ENCODE data around the gene LILRA2.
"Not testable (repeated sequence)": the region's sequence is repeated elsewhere in the genome, so short reads cannot be mapped to it uniquely, and the experiment has no call there.

Gene LILRA2
- total RNA-seq, result 0 to 0.24 (median 0.05) reads per million in 4 experiments

GRCh38 chr19:54573330-54573872 lies at the start of gene LILRA2:
TSS of gene LILRA2 (plus strand) at chr19:54573790. CDS start at chr19:54573879, 89 bp downstream.
- DNase-seq, result no peak

- no peak for DNase-seq
Measured at GRCh38 chr19:54525636-54526035, 48.0 kb upstream of the LILRA2 start.

- no peak for DNase-seq
Measured at GRCh38 chr19:54526972-54527371, 46.6 kb upstream of the LILRA2 start.

GRCh38 chr19:54530866-54531265 lies 42.7 kb upstream of the LILRA2 start:
- DNase-seq, result no peak

- DNase-seq, result no peak
Measured at GRCh38 chr19:54532528-54532927, 41.1 kb upstream of the LILRA2 start.

GRCh38 chr19:54533476-54533875 lies 40.1 kb upstream of the LILRA2 start:
- no peak for DNase-seq

- no peak for DNase-seq
Measured at GRCh38 chr19:54534156-54534555, 39.4 kb upstream of the LILRA2 start.

GRCh38 chr19:54535601-54536000 lies 38.0 kb upstream of the LILRA2 start:
- no peak for DNase-seq

- DNase-seq, result no peak
Measured at GRCh38 chr19:54536956-54537355, 36.6 kb upstream of the LILRA2 start.

GRCh38 chr19:54541712-54542111 lies 31.9 kb upstream of the LILRA2 start:
- DNase-seq, result no peak

- DNase-seq, result no peak
Measured at GRCh38 chr19:54548806-54549205, 24.8 kb upstream of the LILRA2 start.

- no peak for DNase-seq
Measured at GRCh38 chr19:54549224-54549623, 24.4 kb upstream of the LILRA2 start.

GRCh38 chr19:54551293-54551692 lies 22.3 kb upstream of the LILRA2 start:
- DNase-seq, result no peak

- no peak for DNase-seq
Measured at GRCh38 chr19:54551950-54552912, 21.4 kb upstream of the LILRA2 start.

- no peak for DNase-seq
Measured at GRCh38 chr19:54552913-54553310, 20.7 kb upstream of the LILRA2 start.

- DNase-seq, result no peak
Measured at GRCh38 chr19:54554006-54554405, 19.6 kb upstream of the LILRA2 start.

GRCh38 chr19:54554896-54555295 lies 18.7 kb upstream of the LILRA2 start:
- no peak for DNase-seq

- DNase-seq, result no peak
Measured at GRCh38 chr19:54556194-54556593, 17.4 kb upstream of the LILRA2 start.

GRCh38 chr19:54558339-54558738 lies 15.3 kb upstream of the LILRA2 start:
- DNase-seq, result no peak

- no peak for DNase-seq
Measured at GRCh38 chr19:54560881-54561385, 12.7 kb upstream of the LILRA2 start.

GRCh38 chr19:54561840-54562239 lies 11.8 kb upstream of the LILRA2 start:
- DNase-seq, result no peak

GRCh38 chr19:54563206-54563605 lies 10.4 kb upstream of the LILRA2 start:
- not testable (repeated sequence) for DNase-seq

- no peak for DNase-seq
Measured at GRCh38 chr19:54570316-54570715, 3.3 kb upstream of the LILRA2 start.
